Activated T-cell treated with anti-CD3 and anti-CD28 coated beads, Interleukin-2, amount 50 U/mL, for 24 hours (primary cell): ENCODE data around the gene PPP2R2B.

Experiments used
- DNase-seq: peaks from one replicate; pipeline ENCODE4 v3.0.0-alpha.2; 2020
- H3K27ac Mint-ChIP-seq: 2 replicates; pipeline ENCODE4 v1.8.0; 2020; ENCODE audit warnings: mild to moderate bottlenecking, mixed read lengths
- H3K27me3 Mint-ChIP-seq: 2 replicates; pipeline ENCODE4 v1.8.0; 2020; ENCODE audit warnings: mixed read lengths
- H3K36me3 Mint-ChIP-seq: 2 replicates; pipeline ENCODE4 v1.8.0; 2020; ENCODE audit warnings: low read depth, mixed read lengths
- H3K4me1 Mint-ChIP-seq: 2 replicates; pipeline ENCODE4 v1.8.0; 2020; ENCODE audit warnings: low read depth, mixed read lengths
- H3K4me3 Mint-ChIP-seq: 2 replicates; pipeline ENCODE4 v1.8.0; 2020; ENCODE audit warnings: mild to moderate bottlenecking, moderate library complexity, mixed read lengths
- H3K9me3 Mint-ChIP-seq: 2 replicates; pipeline ENCODE4 v1.8.0; 2020; ENCODE audit warnings: mixed read lengths

The PPP2R2B gene

GRCh38 chr5:146767534-146767933 is 111.0 kb downstream of the PPP2R2B start:
- no peaks in the 10 kb centered on the region for H3K36me3 Mint-ChIP-seq
- no peak overlapping the region for H3K4me3 Mint-ChIP-seq
- no peaks in the 10 kb centered on the region for H3K27me3 Mint-ChIP-seq
- DNase-seq, result no peak
- no peak overlapping the region for H3K27ac Mint-ChIP-seq
- peaks cover 14% of the 10 kb centered on the region for H3K4me1 Mint-ChIP-seq
- no peaks in the 10 kb centered on the region for H3K9me3 Mint-ChIP-seq

- Mint-ChIP-seq H3K4me3 (no peak overlapping the region), H3K27ac (no peak overlapping the region), H3K9me3 (no peaks in the 10 kb centered on the region), H3K36me3 (no peaks in the 10 kb centered on the region), H3K27me3 (no peaks in the 10 kb centered on the region), H3K4me1 (peaks cover 14% of the 10 kb centered on the region)
- DNase-seq, result no peak
Measured at GRCh38 chr5:146766013-146766412, 112.5 kb downstream of the PPP2R2B start.

GRCh38 chr5:146765089-146765832 is 113.3 kb downstream of the PPP2R2B start:
- no peak overlapping the region for H3K27ac Mint-ChIP-seq
- no peaks in the 10 kb centered on the region for H3K27me3 Mint-ChIP-seq
- no peaks in the 10 kb centered on the region for H3K9me3 Mint-ChIP-seq
- H3K36me3 Mint-ChIP-seq, result no peaks in the 10 kb centered on the region
- no peak for DNase-seq
- no peak overlapping the region for H3K4me3 Mint-ChIP-seq
- H3K4me1 Mint-ChIP-seq, result peaks cover 16% of the 10 kb centered on the region

GRCh38 chr5:146762830-146763229 is 115.7 kb downstream of the PPP2R2B start:
- H3K27ac Mint-ChIP-seq, result no peak overlapping the region

GRCh38 chr5:146761811-146762210 is 116.7 kb downstream of the PPP2R2B start:
- Mint-ChIP-seq H3K4me1 (peaks cover 23% of the 10 kb centered on the region), H3K27ac (no peak overlapping the region), H3K36me3 (no peaks in the 10 kb centered on the region), H3K4me3 (no peak overlapping the region), H3K27me3 (no peaks in the 10 kb centered on the region), H3K9me3 (no peaks in the 10 kb centered on the region)
- DNase-seq, result no peak

More at GRCh38 chr5:146762830-146763229, 115.7 kb downstream of the PPP2R2B start:
- Mint-ChIP-seq H3K27me3 (no peaks in the 10 kb centered on the region), H3K4me1 (peaks cover 23% of the 10 kb centered on the region), H3K36me3 (no peaks in the 10 kb centered on the region), H3K4me3 (no peak overlapping the region), H3K9me3 (no peaks in the 10 kb centered on the region)
- no peak for DNase-seq

GRCh38 chr5:146758938-146759337 is 119.6 kb downstream of the PPP2R2B start:
- Mint-ChIP-seq H3K4me1 (peaks cover 18% of the 10 kb centered on the region), H3K27me3 (no peaks in the 10 kb centered on the region), H3K36me3 (no peaks in the 10 kb centered on the region), H3K9me3 (no peaks in the 10 kb centered on the region), H3K4me3 (no peak overlapping the region), H3K27ac (no peak overlapping the region)
- no peak for DNase-seq

- Mint-ChIP-seq H3K27ac (no peak overlapping the region), H3K4me1 (peaks cover 27% of the 10 kb centered on the region), H3K9me3 (no peaks in the 10 kb centered on the region), H3K4me3 (no peak overlapping the region), H3K36me3 (no peaks in the 10 kb centered on the region), H3K27me3 (no peaks in the 10 kb centered on the region)
- DNase-seq, result no peak
Measured at GRCh38 chr5:146758076-146758475, 120.5 kb downstream of the PPP2R2B start.

- Mint-ChIP-seq H3K27ac (no peak overlapping the region), H3K27me3 (no peaks in the 10 kb centered on the region), H3K4me3 (no peak overlapping the region), H3K4me1 (peaks cover 42% of the 10 kb centered on the region), H3K36me3 (no peaks in the 10 kb centered on the region), H3K9me3 (peaks cover 2% of the 10 kb centered on the region)
- no peak for DNase-seq
Measured at GRCh38 chr5:146756546-146756945, 122.0 kb downstream of the PPP2R2B start.

- H3K27ac Mint-ChIP-seq, result no peak overlapping the region
- no peaks in the 10 kb centered on the region for H3K27me3 Mint-ChIP-seq
- H3K9me3 Mint-ChIP-seq, result peaks cover 8% of the 10 kb centered on the region
- H3K36me3 Mint-ChIP-seq, result no peaks in the 10 kb centered on the region
- no peak overlapping the region for H3K4me3 Mint-ChIP-seq
- DNase-seq, result no peak
- peaks cover 49% of the 10 kb centered on the region for H3K4me1 Mint-ChIP-seq
Measured at GRCh38 chr5:146755793-146756192, 122.8 kb downstream of the PPP2R2B start.

GRCh38 chr5:146754621-146755020 is 123.9 kb downstream of the PPP2R2B start:
- no peak for DNase-seq
- Mint-ChIP-seq H3K27ac (no peak overlapping the region), H3K27me3 (no peaks in the 10 kb centered on the region), H3K4me1 (peaks cover 52% of the 10 kb centered on the region), H3K9me3 (peaks cover 8% of the 10 kb centered on the region), H3K4me3 (no peak overlapping the region), H3K36me3 (no peaks in the 10 kb centered on the region)

- peaks cover 11% of the 10 kb centered on the region for H3K9me3 Mint-ChIP-seq
- DNase-seq, result no peak
- no peaks in the 10 kb centered on the region for H3K36me3 Mint-ChIP-seq
- H3K27ac Mint-ChIP-seq, result peak overlapping the region; percentile 87
- no peaks in the 10 kb centered on the region for H3K27me3 Mint-ChIP-seq
- peaks cover 46% of the 10 kb centered on the region for H3K4me1 Mint-ChIP-seq
- H3K4me3 Mint-ChIP-seq, result no peak overlapping the region
Measured at GRCh38 chr5:146753641-146754040, 124.9 kb downstream of the PPP2R2B start.

GRCh38 chr5:146751781-146752401 is 126.7 kb downstream of the PPP2R2B start:
- Mint-ChIP-seq H3K9me3 (peaks cover 11% of the 10 kb centered on the region), H3K4me3 (peak overlapping the region; percentile 29), H3K27me3 (no peaks in the 10 kb centered on the region), H3K4me1 (peaks cover 46% of the 10 kb centered on the region), H3K27ac (peak overlapping the region; percentile 87), H3K36me3 (no peaks in the 10 kb centered on the region)
- peak; percentile 54 for DNase-seq

GRCh38 chr5:146751054-146751453 is 127.5 kb downstream of the PPP2R2B start:
- Mint-ChIP-seq H3K9me3 (peaks cover 11% of the 10 kb centered on the region), H3K4me3 (no peak overlapping the region), H3K36me3 (no peaks in the 10 kb centered on the region), H3K4me1 (peaks cover 46% of the 10 kb centered on the region), H3K27me3 (no peaks in the 10 kb centered on the region), H3K27ac (peak overlapping the region; percentile 70)
- no peak for DNase-seq

GRCh38 chr5:146748533-146748932 is 130.0 kb downstream of the PPP2R2B start:
- Mint-ChIP-seq H3K27me3 (no peaks in the 10 kb centered on the region), H3K4me3 (no peak overlapping the region), H3K36me3 (no peaks in the 10 kb centered on the region), H3K9me3 (peaks cover 11% of the 10 kb centered on the region), H3K27ac (no peak overlapping the region), H3K4me1 (peaks cover 36% of the 10 kb centered on the region)
- no peak for DNase-seq

- H3K9me3 Mint-ChIP-seq, result peaks cover 4% of the 10 kb centered on the region
- no peak overlapping the region for H3K27ac Mint-ChIP-seq
- no peaks in the 10 kb centered on the region for H3K36me3 Mint-ChIP-seq
- no peak for DNase-seq
- no peak overlapping the region for H3K4me3 Mint-ChIP-seq
- peaks cover 12% of the 10 kb centered on the region for H3K4me1 Mint-ChIP-seq
- H3K27me3 Mint-ChIP-seq, result no peaks in the 10 kb centered on the region
Measured at GRCh38 chr5:146745931-146746577, 132.5 kb downstream of the PPP2R2B start.
